Uterus (tissue), 2 donors: ENCODE data around the gene DNM3.

Experiments
- POLR2A ChIP-seq, 2 donors: fragments of 450-650 bp; IDR thresholded peaks; one replicate each; pipeline ENCODE4 v1.6.1; 2016; ENCODE audit warnings: antibody characterized with exemption in 2 of 2, mild to moderate bottlenecking in 1 of 2, moderate library complexity in 1 of 2
- TF ChIP-seq, protein P1 (sequence below), 4 experiments: fragments of 200-600 bp in 2 of 4; fragments of 450-650 bp in 2 of 4; sonication (generic) in 2 of 4; IDR thresholded peaks; one replicate each; pipeline ENCODE4 v1.5.1; 2016 to 2019; ENCODE audit warnings: antibody characterized with exemption in 4 of 4, mild to moderate bottlenecking in 2 of 4, moderate library complexity in 1 of 4

DNA sequence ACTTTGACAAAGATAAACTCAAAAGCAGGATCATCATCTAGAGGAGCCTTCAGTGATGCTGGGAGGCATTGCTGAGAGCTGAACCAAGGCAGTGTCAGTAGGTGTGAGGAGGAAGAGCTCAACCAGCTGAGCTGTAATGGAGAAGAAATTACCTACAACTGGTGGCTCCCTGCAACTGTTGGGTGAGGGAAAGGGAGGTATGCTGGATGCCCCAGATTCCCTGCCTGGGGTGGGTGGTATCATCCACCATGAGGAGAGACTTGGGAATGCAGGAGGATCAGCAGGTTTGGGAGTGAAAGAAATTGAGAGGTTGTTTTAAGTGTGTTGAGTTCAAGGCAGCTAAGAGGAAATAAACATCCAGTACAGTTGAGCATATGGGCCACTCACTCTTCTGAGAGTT, 199.8 kb downstream of the DNM3 start:
- TF ChIP-seq, protein P1, sequence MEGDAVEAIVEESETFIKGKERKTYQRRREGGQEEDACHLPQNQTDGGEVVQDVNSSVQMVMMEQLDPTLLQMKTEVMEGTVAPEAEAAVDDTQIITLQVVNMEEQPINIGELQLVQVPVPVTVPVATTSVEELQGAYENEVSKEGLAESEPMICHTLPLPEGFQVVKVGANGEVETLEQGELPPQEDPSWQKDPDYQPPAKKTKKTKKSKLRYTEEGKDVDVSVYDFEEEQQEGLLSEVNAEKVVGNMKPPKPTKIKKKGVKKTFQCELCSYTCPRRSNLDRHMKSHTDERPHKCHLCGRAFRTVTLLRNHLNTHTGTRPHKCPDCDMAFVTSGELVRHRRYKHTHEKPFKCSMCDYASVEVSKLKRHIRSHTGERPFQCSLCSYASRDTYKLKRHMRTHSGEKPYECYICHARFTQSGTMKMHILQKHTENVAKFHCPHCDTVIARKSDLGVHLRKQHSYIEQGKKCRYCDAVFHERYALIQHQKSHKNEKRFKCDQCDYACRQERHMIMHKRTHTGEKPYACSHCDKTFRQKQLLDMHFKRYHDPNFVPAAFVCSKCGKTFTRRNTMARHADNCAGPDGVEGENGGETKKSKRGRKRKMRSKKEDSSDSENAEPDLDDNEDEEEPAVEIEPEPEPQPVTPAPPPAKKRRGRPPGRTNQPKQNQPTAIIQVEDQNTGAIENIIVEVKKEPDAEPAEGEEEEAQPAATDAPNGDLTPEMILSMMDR (IDR thresholded peaks at IDR 0.05): no peak
- TF ChIP-seq POLR2A (IDR thresholded peaks at IDR 0.05): no peak
